HG03460 (cell line): Measurements from ENCODE around the gene ATP5F1E.
"Not testable (repeated sequence)": the region's sequence is repeated elsewhere in the genome, so short reads cannot be mapped to it uniquely, and the experiment has no call there.

Experiments used
- ATAC-seq: cut with Tn5 transposase; IDR thresholded peaks from one replicate; pipeline ENCODE4 v1.9.1; 2021; ENCODE audit not compliant: unreplicated experiment

Gene ATP5F1E

DNA sequence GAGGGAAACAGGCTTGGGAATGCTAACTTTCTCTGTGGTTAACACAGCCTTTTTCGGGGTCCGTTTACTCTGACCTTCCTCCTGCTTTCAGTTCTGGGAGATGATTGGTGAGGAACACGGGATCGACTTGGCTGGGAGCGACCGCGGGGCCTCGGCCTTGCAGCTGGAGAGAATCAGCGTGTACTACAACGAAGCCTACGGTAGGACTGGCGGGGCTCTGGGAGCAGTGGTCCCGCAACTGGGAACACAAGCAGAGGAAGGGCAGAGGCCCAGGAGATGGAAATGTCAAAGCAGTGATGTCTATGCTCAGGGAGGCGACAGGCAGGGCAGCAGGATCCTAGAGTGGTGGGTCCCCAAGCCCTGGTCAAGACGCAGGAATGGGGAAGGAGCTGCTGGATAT lies 9.4 kb downstream of the ATP5F1E start:
- no peak for ATAC-seq

DNA sequence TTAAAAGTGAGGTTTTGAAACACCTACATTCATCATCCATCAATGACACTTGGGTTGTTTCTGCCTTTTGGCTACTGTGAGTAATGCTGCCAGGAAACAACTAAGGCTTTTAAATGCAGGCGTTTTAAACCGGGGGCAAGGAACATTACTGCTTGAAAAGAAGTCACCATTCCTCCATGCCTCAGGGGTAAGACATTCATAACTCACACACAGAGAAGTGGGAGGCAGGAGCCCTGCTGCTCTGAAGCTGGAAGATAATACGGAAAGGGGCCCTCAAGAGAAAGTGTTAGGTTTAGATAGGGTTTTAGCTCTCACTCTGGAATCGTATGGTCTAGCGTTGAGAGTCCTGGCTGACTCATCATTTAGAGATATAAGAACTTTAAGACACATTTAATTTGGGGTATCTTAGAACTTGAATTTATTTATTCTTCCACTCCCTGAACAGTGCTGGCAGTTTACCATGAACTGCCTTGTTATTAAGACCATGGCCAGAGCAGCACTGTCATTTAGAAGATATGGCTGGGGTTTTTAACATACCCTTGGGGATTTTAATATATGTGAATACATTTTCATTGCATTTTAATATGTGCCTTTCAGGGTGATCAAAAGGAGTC lies 11.1 kb downstream of the ATP5F1E start:
- no peak for ATAC-seq

DNA sequence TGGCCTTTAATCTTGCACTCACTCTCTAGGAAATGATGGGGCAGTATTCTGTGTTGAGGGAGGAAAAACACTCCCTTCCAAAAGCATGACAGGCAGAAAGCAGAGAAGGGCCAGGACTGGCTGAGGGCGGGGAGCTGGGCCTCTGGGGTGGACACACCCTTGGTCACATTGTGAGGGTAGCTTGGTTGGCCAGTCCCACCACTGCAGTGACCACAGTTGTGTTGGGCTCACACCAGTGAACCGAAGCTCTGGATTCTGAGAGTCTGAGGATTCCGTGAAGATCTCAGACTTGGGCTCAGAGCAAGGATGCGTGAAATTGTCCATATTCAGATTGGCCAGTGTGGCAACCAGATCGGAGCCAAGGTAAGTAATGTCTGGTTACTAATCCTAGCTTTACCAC lies 12.9 kb downstream of the ATP5F1E start, which contains the start of gene TUBB1:
TSS of gene TUBB1 (plus strand) at position 213 of the 400 bp plus-strand sequence. CDS start at position 307, 94 bp downstream.
- no peak for ATAC-seq

DNA sequence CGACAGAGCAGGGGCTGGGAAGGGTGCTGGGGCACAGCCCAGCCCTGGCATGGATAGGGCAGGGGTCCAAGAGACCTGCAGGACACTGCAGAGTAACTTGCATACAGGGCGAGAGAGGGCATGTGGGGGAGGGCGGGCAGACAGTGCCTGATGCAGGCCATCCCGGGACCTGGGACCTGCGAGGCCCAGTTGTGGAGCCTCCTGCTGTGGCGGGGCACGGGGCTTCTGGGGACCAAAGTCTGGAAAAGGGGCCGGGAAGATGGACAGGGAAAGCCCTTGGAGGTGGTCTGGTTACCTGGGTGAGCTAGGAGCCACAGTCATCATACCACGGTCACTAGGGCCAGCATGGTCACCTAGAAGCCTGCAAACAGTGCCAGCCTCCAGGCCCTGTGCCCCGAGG lies 13.3 kb downstream of the ATP5F1E start:
- no peak for ATAC-seq

DNA sequence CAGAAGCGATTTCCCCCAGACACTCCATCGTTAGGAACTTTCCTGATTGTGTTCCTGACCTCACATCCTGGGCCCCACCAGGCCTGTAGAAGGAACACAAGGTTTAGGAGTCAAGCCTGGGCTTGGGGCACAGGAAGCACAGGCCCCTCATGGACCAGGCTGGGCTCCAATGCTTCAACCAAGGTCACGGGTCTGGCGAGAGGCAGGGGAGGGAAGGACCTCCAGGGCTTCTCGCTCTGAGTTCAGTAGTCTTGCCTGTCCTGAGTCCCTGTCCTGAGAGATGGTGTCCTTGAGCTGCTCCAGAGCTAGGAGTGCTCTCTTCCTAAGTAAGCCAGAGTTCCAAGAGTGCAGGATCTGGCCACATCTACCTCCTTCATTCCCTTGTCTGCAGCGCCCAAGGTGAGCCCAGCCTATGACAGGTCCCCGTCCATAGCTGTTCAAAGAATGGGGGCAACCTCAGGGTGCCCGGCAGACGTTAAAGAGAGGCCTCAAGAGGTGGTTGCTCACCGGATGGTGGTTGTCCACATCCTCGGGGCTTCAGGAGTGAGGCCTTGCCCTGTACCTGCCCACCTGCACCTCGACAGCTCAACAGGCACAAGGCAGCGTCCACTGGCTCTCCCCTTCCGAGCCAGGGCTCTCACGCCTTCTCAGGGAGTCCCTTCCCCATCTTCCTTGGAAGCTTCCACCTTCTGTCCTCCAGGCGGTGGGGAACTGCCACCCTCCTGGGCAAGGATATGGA lies 14.5 kb downstream of the ATP5F1E start:
- ATAC-seq, result no peak

DNA sequence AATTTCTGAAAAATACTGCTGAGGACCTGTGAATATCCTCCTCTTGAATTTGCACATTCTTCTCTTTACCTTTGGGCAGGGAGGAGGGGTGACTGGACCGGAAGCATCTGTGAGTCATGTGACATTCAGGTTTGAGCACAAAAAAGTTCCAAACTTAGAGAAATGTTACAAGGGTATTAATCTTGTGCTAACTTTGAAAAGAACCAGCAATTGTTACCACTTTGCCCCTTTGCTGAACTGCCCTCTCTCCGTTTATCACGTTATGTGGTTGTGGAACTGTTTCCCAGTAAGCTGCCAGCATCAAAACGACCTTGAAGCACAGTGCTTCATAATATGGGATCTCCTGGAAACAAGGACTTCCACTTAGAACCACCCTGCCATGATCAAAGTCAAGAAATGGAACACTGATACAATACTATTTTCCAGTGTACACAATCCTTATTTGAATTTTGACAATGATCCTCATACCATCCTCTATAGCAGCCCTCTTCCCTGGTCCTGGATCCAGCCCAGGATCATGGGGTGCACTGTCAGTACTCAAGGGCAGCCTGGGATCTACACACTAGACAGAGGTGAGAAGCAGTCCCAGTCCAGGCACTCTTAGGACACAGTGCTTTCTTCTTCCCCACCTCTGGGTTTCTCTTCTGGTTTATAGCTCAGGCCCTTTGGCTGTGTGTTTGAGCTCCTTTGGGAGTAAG lies 15.2 kb downstream of the ATP5F1E start:
- peak; percentile 54 for ATAC-seq

DNA sequence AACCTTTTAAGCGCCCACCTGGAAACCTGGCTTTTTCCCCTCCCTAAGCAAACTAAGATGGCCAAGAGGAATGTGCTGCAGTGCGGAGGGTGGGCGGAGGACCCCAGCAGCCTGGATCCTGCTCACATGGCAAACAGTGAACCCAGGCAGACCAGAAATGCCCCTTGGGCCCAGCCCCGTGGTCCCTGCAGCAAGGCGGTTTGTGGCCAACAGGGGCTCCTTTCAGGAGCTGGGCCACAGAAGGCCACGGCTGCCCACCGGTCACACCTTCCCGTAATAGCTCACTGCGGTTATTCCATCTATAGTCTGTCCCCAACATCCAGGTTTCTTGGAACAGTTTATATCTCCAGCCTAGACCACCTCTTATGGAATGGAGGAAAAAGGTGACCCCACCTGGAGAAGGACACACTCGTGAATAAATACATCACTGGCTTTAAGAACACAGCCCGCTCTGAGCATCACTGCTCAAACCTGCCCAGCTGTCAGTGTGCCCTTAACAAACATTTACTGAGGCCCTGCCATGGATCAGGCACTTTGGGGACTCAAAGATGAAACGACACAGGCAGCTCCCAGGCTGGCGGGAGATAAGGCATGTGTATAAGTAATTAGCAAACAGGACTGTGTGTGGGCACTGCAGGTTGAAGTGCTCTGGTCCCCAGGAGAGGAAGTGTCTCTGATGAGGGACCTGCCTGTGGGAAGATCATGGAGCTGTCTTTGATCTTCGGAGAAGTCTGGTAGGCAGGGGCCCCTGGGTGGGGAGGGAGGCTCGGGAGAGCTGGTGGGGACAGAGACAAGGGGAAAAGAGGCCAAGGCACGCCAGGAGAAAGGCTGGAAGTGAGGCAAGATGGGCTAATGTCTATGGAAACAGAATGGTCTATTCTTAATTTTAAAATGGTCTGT lies 16.1 kb downstream of the ATP5F1E start:
- ATAC-seq, result no peak

DNA sequence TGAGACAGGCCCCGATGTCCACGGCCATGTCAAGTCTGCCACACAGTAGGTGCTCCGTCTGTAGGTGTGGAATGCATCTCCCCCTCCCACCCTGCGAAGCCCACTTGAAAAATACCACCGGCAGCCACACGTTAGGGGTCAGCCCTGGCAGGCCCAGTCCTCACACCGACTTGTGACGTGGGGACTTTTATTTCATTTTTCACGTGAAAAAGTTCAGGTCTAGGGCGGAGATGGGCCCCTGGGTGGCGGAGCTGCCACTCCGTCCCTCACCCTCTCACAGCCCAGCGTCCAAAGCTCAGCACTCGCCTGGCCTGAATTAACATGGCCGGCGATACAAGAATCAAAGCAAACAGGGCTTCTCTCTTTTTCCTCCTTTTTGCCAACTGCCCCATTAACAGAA lies 16.7 kb downstream of the ATP5F1E start:
- ATAC-seq, result no peak

DNA sequence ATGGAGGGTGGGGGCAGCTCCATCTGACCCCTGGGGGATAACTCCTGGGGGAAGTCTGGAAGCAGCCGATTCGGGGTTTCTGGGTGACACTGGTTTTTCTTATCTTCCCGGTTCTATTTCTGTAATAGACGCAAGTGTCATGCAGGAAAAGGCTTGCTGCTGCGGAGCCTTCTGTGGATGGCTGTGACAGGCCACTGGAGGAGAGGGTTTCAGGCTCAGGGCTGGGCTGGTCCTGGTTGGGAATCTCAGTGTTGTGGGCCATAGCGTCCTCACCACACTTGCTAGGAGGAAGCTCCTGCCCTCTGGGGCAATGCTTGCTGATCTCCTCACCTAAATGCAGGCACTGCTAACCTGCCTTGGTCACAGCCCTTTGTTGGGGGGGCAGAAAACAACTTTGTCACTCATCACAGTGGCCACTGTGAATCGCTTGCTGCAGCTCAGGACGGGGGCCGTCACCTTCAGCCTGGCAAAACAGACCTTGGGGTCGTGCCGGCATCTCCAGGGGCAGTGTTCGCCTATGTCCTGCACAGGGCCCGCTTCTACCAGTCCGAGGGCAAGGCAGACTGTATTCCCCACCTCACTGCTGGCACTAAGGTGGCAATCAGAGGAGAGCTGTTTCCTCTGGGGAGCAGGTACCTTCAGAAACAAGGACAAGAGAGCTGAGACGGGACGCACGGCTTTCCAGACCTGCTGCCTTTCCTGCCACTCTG lies 17.3 kb downstream of the ATP5F1E start:
- no peak for ATAC-seq

DNA sequence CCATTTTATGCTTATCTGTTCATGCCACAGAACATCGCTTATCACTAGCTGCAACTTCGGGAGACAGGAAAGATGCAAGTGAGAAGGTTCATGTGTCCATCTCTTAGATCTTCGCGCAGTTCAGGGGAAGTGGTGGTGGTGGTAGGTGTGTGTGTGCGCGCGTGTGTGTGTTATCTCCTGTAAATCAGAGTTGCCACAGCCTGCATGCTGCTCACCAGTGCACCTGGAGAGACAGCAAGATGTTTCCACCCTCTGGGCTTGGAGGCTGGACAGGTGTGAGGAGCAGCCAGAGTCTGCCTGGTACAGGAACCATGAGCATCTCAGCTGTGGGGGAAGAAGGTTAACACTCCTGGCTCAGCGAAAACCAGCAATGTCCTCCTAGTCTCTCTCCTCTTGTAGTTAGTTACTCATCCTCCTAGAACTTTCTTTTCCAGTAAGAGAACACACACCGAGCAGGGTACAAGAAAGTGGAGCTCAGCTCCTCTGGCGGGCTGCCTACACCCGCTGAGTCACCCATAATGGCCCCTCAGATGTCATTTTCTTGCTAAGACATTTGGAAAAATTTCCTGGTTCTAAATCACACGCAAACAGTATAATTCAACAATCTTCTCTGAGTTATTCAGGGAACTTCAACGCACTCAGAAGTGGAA lies 18.1 kb downstream of the ATP5F1E start:
- no peak for ATAC-seq

DNA sequence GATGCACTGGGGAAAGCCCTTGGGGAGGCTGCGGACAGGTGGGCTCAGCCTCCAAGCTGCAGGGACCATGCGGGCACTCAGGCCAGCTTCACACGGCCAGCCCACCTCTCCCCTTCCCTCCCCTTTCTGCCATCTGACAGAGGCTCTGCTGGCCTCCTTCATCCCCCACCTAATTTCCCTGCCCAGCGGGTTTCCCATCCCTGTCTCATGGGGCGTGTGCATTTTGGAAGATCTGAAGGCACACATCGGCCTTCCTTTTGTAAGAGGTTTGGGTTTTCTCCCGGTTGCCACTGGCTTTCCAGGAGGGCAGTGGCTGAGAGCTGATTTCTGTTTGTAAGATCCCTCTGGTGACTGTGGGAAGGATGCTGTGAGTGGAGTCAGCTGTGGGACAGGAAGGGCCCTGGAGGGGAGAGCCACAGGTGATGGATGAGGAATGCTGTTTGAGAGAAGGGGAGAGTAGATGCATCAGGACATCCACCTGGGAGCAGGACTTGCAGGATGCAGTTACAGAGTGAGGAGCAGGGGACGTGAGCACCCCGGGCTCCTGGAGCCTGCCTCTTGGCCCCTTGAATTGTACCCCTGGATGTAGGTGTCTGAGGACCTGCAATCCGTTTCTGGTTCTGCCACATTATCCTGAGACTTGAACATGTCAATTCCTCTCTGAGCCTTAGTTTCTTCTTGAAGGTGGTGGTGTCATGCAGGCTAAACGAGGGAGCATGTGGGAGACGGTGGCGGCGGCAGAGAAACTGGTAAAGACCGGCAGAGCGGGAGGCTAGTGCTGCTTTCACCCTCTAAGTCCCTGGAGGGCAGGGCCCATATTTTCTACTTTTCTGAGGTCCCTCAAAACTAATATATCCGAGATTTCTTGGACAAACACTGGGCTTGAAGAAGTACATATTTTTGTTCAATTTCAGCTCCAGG lies 18.8 kb downstream of the ATP5F1E start:
- ATAC-seq, result no peak

DNA sequence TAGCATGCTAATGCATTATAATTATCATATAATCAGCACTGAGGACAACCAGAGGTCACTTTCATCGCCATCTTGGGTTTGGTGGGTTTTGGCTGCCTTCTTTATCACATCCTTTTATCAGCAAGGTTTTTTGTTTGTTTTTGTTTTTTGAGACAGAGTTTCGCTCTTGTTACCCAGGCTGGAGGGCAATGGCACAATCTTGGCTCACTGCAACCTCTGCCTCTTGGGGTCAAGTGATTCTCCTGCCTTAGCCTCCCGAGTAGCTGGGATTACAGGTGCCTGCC lies 20.3 kb downstream of the ATP5F1E start:
- ATAC-seq, result not testable (repeated sequence)

DNA sequence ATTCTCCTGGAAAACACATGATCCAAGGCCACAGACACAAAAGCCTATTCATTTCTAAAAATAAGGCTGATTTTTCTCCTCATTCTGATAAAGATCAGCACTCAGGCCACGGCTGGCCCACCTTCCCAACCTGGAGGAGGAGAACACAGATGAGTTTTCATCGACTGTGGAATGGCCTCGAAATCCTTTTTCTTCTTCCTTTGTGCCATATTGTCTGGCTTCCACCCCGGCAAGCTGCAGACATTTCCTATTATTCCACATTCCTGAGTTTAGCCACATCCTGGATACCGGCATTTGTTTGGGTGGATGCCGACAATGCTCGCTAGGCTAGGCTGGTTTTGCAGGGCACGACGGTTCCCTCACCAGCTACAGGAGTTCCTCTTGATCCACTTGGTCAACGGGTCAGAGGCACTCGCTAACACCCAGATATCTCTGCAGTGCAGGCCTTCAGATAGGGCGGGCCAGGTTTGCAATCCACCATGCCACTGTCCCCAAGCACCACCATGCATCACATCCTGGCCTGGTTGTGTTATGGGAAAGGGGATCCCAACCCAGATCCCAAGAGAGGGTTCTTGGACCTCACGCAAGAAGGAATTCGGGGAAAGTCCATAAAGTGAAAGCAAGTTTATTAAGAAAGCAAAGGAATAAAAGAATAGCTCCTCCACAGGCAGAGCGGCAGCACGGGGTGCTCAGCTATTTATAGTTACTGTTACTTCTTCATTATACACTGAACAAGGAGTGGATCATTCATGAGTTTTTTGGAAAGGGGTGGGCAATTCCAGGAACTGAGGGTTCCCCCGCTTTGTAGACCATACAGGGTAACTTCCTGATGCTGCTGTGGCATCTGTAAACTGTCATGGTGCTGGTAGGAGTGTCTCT lies 20.9 kb downstream of the ATP5F1E start:
- no peak for ATAC-seq

DNA sequence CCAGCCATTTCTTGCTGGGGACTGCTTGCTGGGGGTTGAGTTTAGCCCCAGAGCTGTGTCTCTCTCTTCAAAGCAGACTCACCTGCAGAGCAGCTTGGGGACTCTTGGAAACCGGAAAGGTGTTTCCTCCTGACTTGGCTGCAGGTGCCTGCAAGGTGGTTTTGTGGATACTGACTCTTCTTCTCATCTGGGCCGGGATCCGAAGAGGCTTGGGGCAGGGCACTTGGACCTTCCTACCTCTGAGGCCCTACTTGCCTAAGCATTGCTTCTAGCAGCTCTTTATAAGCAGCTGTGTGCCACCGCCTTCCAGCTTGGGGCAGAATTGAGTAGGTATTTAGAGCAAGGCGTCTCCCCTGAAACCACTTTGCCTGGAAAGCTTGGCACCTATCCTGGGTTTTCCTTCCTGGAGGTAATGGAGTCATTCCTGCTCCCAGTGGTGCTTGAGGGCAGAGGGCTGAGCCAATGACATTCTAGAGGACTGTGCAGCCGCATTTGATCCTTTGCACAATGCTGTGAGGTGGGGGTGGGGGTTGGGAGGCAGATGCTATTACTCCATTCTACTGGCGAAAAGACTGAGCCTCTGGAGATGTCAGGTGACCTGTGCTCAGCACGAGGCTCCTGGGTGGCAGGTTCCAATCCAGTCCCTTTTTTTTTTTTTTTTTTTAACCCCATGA lies 21.7 kb downstream of the ATP5F1E start:
- ATAC-seq, result no peak

DNA sequence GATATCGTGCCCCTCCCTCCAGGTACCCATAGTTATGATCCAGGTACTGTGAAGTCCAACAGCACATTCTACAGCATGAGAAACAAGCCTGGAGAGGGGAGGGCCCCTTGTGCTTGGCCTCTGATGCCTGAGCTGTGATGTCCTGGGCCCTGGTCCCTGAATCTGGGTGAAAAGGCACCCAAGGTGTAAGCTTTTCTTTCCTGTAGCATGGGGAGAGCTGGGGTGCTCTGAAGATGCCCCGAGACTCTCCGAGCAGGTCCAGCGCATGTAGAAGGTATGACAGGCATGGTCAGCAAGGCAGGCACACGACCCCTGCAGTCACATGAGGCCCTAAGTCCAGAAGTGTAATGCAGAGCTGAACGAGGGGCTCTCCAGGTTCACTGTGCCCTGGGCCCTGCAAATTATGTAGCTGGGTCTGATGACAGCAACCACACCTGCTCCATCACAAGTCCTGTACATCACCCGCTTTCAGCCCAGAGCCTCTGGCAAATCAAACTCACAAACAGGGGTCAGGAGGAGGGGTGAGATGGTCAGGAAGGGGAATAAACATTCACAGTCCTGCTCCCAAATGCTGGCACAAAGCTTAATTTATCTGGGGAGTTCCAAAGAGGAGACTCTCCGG lies 23.3 kb downstream of the ATP5F1E start:
- no peak for ATAC-seq

DNA sequence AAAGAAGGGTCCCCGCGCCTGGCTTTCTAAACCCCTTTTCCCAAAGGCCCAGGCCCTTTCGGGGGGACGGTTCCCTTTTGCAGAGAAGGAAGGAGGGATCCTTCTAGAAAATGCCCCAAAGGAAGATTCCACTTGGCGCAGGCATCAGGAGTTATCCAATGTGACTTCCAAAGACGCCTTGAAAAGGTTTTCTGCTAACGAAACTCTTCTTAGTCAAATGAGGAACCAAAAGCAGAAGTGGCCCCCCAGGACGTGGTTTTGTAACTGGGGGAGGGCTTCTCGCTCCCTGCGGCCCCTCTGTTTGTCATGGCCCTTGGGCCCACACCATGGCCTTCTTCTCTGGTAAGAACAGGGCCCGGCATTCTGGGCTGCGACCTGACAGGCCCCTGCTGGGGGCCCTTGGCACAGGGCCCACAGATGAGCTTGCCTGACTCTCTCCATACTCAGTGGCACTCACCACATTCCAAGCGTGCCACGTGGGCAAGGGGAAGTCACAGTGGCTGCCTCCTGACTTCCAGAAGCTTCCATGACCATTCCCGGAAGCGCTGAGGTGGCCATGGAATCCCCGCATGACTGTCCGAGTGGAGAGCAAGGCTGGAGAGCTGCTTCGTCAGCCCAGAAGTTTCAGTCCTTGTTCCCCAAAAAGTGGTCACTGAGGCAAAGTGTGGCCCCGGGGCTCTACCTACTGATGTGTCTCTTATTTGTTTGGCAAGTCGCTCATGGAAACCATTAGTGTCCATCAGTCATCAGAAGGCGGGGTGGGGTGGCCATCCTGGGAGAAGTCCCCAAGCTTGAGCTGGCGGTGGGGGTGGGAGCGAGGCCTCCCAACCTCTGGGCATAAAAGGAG lies 24.2 kb downstream of the ATP5F1E start:
- ATAC-seq, result peak; percentile 34
